Panc1 (cell line): ENCODE results near the gene VMAC. TPM values are rescaled to one million over a fixed set of nuclear protein-coding genes. Genes with fewer than 3 reads are reported as not detected.

Experiments
- ATAC-seq: fragments of 200-7000 bp; cut with Tn5 transposase; 2 replicates; pipeline ENCODE4 v1.9.1; 2020; ENCODE audit warnings: mild to moderate bottlenecking, moderate library complexity
- BruUV-seq: library from RNA; stranded (reverse); fragments of 400-500 nt; replicated peaks from 2 replicates; lab custom pipeline; 2021; lab: Mats Ljungman, UMichigan
- CTCF ChIA-PET: fragments of 300-600 bp; sonication (Branson Sonifier 250); formaldehyde crosslinking; loops from one replicate; lab custom pipeline; 2022; ENCODE audit warnings: antibody characterized with exemption; lab: Charles Lee
- POLR2A ChIA-PET: fragments of 300-600 bp; sonication (Branson Sonifier 250); formaldehyde crosslinking; loops from one replicate; lab custom pipeline; 2022; ENCODE audit warnings: antibody characterized with exemption; lab: Charles Lee
- DNase-seq: peaks from one replicate; pipeline ENCODE4 v3.0.0-alpha.2; 2010; ENCODE audit warnings: low read depth, low spot score
- H3K27ac ChIP-seq: 2 replicates; pipeline ENCODE4 v1.5.1; 2011; ENCODE audit warnings: mild to moderate bottlenecking, low read length, inconsistent platforms
- H3K27me3 ChIP-seq: fragments of 200-500 bp; sonication (Bioruptor generic); 2 replicates; pipeline ENCODE4 v1.6.0; 2014; ENCODE audit warnings: low read length, inconsistent platforms; ENCODE audit not compliant: control insufficient read depth, insufficient read depth
- H3K36me3 ChIP-seq: fragments of 200-500 bp; sonication (Bioruptor generic); 2 replicates; pipeline ENCODE4 v1.5.1; 2014; ENCODE audit warnings: inconsistent platforms, mild to moderate bottlenecking, low read length, moderate library complexity; ENCODE audit not compliant: control insufficient read depth, insufficient read depth
- H3K4me1 ChIP-seq: 2 replicates; pipeline ENCODE4 v1.5.1; 2011; ENCODE audit warnings: inconsistent platforms, mild to moderate bottlenecking, low read length, moderate library complexity; ENCODE audit not compliant: control insufficient read depth, insufficient read depth
- H3K4me3 ChIP-seq, 2 experiments: 2 replicates each; pipeline ENCODE4 v1.5.1; 2011 to 2012; ENCODE audit warnings: low read depth in 2 of 2, low read length in 2 of 2, mild to moderate bottlenecking in 2 of 2, inconsistent platforms in 1 of 2, moderate library complexity in 1 of 2
- H3K9me3 ChIP-seq: fragments of 200-500 bp; sonication (Bioruptor generic); 2 replicates; pipeline ENCODE4 v1.5.1; 2014; ENCODE audit warnings: low read depth, mild to moderate bottlenecking, inconsistent platforms, low read length, moderate library complexity; ENCODE audit not compliant: control insufficient read depth, insufficient read depth
- POLR2AphosphoS5 ChIP-seq: IDR thresholded peaks from 2 replicates; pipeline ENCODE4 v1.6.1; 2012; ENCODE audit warnings: mild to moderate bottlenecking, low read depth, low read length, moderate library complexity
- SIN3A ChIP-seq: IDR thresholded peaks from 2 replicates; pipeline ENCODE4 v1.6.1; 2012; ENCODE audit warnings: low read depth, mild to moderate bottlenecking, low read length, moderate library complexity, borderline replicate concordance; ENCODE audit not compliant: insufficient read depth
- TCF7L2 ChIP-seq: IDR thresholded peaks from 2 replicates; pipeline ENCODE4 v1.6.1; 2011; ENCODE audit warnings: mild to moderate bottlenecking, low read depth, low read length, inconsistent platforms
- in situ Hi-C: cut with HindIII; loops from 2 replicates; pipeline ENCODE4 v1.10.0; 2016; ENCODE audit warnings: low sequenced_read_pairs, low pct_unique_long_range_greater_than_20kb
- intact Hi-C: fragments of 100-400 bp; cut with micrococcal nuclease; formaldehyde crosslinking; loops from one replicate; pipeline ENCODE4 v1.10.0; 2022; ENCODE audit not compliant: unreplicated experiment
- total RNA-seq: library from RNA; stranded (reverse); gene quantifications from one replicate; pipeline ENCODE4 v1.2.1, GENCODE V29; 2021; ENCODE audit not compliant: unreplicated experiment
- TF ChIP-seq, protein P1 (sequence below), 2 experiments: IDR thresholded peaks; 2 replicates each; pipeline ENCODE4 v1.6.1; 2011 to 2012; ENCODE audit warnings: low read depth in 2 of 2, control low read depth in 1 of 2, low read length in 1 of 2, mild to moderate bottlenecking in 1 of 2, moderate library complexity in 1 of 2; ENCODE audit not compliant: insufficient read depth in 1 of 2
- TF ChIP-seq, protein P2 (sequence below): fragments of 450-650 bp; IDR thresholded peaks from 2 replicates; pipeline ENCODE4 v1.5.1; 2017; ENCODE audit warnings: mild to moderate bottlenecking

The VMAC gene
- total RNA-seq, 1 experiment from 2014 or later, result 5.2 TPM

DNA sequence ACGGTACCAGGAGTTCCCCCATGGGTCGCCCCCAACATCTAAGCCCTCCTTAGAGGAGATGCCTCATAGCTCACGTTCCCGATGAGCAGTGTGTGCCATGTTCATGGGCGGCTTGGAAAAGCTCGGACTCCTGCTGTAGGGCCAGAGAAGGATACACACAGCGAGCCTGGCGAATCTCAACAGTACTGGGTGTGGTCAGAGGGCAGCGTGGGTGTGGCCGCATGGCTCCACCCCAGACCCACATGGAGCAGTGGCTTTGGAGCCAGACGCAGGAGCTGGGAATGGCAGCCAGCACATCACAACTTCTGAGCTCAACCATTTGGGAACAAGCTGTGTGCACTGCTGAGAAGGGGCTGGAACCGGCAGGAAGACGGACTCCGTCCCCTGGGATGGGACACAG lies 25.0 kb downstream of the VMAC start:
- H3K27ac ChIP-seq, result no peak overlapping the region
- TF ChIP-seq, protein P1, sequence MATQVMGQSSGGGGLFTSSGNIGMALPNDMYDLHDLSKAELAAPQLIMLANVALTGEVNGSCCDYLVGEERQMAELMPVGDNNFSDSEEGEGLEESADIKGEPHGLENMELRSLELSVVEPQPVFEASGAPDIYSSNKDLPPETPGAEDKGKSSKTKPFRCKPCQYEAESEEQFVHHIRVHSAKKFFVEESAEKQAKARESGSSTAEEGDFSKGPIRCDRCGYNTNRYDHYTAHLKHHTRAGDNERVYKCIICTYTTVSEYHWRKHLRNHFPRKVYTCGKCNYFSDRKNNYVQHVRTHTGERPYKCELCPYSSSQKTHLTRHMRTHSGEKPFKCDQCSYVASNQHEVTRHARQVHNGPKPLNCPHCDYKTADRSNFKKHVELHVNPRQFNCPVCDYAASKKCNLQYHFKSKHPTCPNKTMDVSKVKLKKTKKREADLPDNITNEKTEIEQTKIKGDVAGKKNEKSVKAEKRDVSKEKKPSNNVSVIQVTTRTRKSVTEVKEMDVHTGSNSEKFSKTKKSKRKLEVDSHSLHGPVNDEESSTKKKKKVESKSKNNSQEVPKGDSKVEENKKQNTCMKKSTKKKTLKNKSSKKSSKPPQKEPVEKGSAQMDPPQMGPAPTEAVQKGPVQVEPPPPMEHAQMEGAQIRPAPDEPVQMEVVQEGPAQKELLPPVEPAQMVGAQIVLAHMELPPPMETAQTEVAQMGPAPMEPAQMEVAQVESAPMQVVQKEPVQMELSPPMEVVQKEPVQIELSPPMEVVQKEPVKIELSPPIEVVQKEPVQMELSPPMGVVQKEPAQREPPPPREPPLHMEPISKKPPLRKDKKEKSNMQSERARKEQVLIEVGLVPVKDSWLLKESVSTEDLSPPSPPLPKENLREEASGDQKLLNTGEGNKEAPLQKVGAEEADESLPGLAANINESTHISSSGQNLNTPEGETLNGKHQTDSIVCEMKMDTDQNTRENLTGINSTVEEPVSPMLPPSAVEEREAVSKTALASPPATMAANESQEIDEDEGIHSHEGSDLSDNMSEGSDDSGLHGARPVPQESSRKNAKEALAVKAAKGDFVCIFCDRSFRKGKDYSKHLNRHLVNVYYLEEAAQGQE (IDR thresholded peaks at IDR 0.05; ENCODE audit: insufficient read depth in 1 of 2, low read depth in 2 of 2, low read length in 1 of 2), result no peak
- TF ChIP-seq POLR2AphosphoS5 (no peak), SIN3A (no peak), TCF7L2 (no peak)
- TF ChIP-seq, protein P2, sequence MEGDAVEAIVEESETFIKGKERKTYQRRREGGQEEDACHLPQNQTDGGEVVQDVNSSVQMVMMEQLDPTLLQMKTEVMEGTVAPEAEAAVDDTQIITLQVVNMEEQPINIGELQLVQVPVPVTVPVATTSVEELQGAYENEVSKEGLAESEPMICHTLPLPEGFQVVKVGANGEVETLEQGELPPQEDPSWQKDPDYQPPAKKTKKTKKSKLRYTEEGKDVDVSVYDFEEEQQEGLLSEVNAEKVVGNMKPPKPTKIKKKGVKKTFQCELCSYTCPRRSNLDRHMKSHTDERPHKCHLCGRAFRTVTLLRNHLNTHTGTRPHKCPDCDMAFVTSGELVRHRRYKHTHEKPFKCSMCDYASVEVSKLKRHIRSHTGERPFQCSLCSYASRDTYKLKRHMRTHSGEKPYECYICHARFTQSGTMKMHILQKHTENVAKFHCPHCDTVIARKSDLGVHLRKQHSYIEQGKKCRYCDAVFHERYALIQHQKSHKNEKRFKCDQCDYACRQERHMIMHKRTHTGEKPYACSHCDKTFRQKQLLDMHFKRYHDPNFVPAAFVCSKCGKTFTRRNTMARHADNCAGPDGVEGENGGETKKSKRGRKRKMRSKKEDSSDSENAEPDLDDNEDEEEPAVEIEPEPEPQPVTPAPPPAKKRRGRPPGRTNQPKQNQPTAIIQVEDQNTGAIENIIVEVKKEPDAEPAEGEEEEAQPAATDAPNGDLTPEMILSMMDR, result no peak
- in situ Hi-C loops, result no loop called here
- DNase-seq (no peak), ATAC-seq (no peak)
- no peaks in the 10 kb centered on the region for H3K4me1 ChIP-seq
- H3K9me3 ChIP-seq, result no peaks in the 10 kb centered on the region
- no TSS peak for BruUV-seq
- intact Hi-C loops, result no loop called here
- ChIA-PET CTCF (no interaction called here), POLR2A (no interaction called here)
- H3K36me3 ChIP-seq, result no peaks in the 10 kb centered on the region
- H3K27me3 ChIP-seq, result no peaks in the 10 kb centered on the region
- no peak overlapping the region for H3K4me3 ChIP-seq

DNA sequence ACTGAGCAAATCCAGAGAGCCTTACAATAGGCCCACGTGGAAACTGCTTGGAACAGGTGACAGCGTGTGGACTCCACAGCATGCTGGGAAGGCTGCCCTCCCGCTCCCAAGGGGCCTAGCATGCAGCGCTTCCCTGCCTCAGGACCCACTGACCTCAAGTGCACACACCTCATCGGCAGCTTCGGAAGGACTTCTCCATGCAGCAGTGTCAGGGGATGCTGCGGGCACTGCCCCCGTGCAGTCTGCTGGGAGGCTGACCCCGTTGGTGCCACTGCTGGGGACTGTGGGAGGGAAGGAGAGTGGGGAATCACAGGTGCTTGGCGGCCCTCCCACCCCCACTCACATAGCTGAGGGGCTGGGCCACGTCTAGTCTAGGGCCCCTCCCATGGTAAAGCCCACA lies 26.6 kb downstream of the VMAC start:
- H3K36me3 ChIP-seq, result no peaks in the 10 kb centered on the region
- ChIA-PET CTCF (no interaction called here), POLR2A (no interaction called here)

More for the DNA sequence above, 26.6 kb downstream of the VMAC start:
- intact Hi-C loops, result no loop called here
- ATAC-seq (no peak), DNase-seq (no peak)
- in situ Hi-C loops, result no loop called here
- TF ChIP-seq, protein P2, result no peak
- TF ChIP-seq POLR2AphosphoS5 (no peak), SIN3A (no peak), TCF7L2 (no peak)
- TF ChIP-seq, protein P1 (IDR thresholded peaks at IDR 0.05; ENCODE audit: insufficient read depth in 1 of 2, low read depth in 2 of 2, low read length in 1 of 2), result no peak
- no peak overlapping the region for H3K27ac ChIP-seq
- H3K4me1 ChIP-seq, result no peaks in the 10 kb centered on the region
- H3K27me3 ChIP-seq, result no peaks in the 10 kb centered on the region
- no peak overlapping the region for H3K4me3 ChIP-seq
- no peaks in the 10 kb centered on the region for H3K9me3 ChIP-seq
- no TSS peak for BruUV-seq
